Keratinocyte (primary cell): Measurements from ENCODE around the gene GRIN1. TPM values are rescaled to one million over a fixed set of nuclear protein-coding genes. Genes with fewer than 3 reads are reported as not detected.

Experiments
- DNase-seq: peaks from one replicate; pipeline ENCODE4 v3.0.0-alpha.2; 2011; ENCODE audit warnings: low read depth, missing footprints, low spot score
- FAIRE-seq: peaks from 2 replicates; lab custom pipeline; 2011; peaks lifted over from hg19 to GRCh38; lab: Jason Lieb, UNC
- H2AFZ ChIP-seq: 2 replicates; pipeline ENCODE4 v1.6.0; 2012; ENCODE audit warnings: low read length, control low read depth, inconsistent platforms; ENCODE audit not compliant: control insufficient read depth
- H3K27ac ChIP-seq: 2 replicates; pipeline ENCODE4 v1.5.1; 2011; ENCODE audit warnings: low read length; ENCODE audit not compliant: control insufficient read depth, insufficient read depth
- H3K27me3 ChIP-seq: 3 replicates; pipeline ENCODE4 v1.6.0; 2011; ENCODE audit warnings: low read length; ENCODE audit not compliant: control insufficient read depth, insufficient read depth; ENCODE audit errors: extremely low read depth
- H3K36me3 ChIP-seq, 2 experiments: 2 replicates in 1 of 2; 3 replicates in 1 of 2; pipeline ENCODE4 v1.5.1; 2011; ENCODE audit warnings: low read length in 2 of 2, mild to moderate bottlenecking in 1 of 2; ENCODE audit not compliant: control insufficient read depth in 2 of 2, insufficient read depth in 2 of 2; ENCODE audit errors: extremely low read depth in 1 of 2
- H3K4me1 ChIP-seq: 3 replicates; pipeline ENCODE4 v1.5.1; 2011; ENCODE audit warnings: low read length; ENCODE audit not compliant: control insufficient read depth, insufficient read depth; ENCODE audit errors: extremely low read depth
- H3K4me2 ChIP-seq: 3 replicates; pipeline ENCODE4 v1.6.0; 2011; ENCODE audit warnings: low read depth, low read length; ENCODE audit not compliant: control insufficient read depth, insufficient read depth; ENCODE audit errors: extremely low read depth
- H3K4me3 ChIP-seq, 3 experiments: fragments of 200-600 bp in 1 of 3; sonication (generic) in 1 of 3; 2 replicates in 2 of 3; 3 replicates in 1 of 3; pipeline ENCODE4 v1.5.1; 2011 to 2016; ENCODE audit warnings: low read length in 3 of 3, mild to moderate bottlenecking in 3 of 3, control low read depth in 2 of 3, inconsistent platforms in 1 of 3, low read depth in 1 of 3, mixed read lengths in 1 of 3, mixed run types in 1 of 3, moderate library complexity in 1 of 3; ENCODE audit not compliant: control insufficient read depth in 2 of 3, insufficient read depth in 2 of 3; ENCODE audit errors: extremely low read depth in 1 of 3
- H3K79me2 ChIP-seq: 2 replicates; pipeline ENCODE4 v1.6.0; 2012; ENCODE audit warnings: low read length; ENCODE audit not compliant: control insufficient read depth, insufficient read depth
- H3K9ac ChIP-seq: 3 replicates; pipeline ENCODE4 v1.6.0; 2011; ENCODE audit warnings: low read length; ENCODE audit not compliant: control insufficient read depth, insufficient read depth; ENCODE audit errors: extremely low read depth
- H3K9me1 ChIP-seq: 3 replicates; pipeline ENCODE4 v1.6.0; 2011; ENCODE audit warnings: low read length; ENCODE audit not compliant: control insufficient read depth, insufficient read depth; ENCODE audit errors: extremely low read depth
- H3K9me3 ChIP-seq: 2 replicates; pipeline ENCODE4 v1.5.1; 2012; ENCODE audit warnings: low read depth, low read length; ENCODE audit not compliant: control insufficient read depth
- H4K20me1 ChIP-seq: 3 replicates; pipeline ENCODE4 v1.6.0; 2011; ENCODE audit warnings: low read length; ENCODE audit not compliant: control insufficient read depth, insufficient read depth; ENCODE audit errors: extremely low read depth
- CTCF ChIP-seq, 3 experiments: IDR thresholded peaks in 1 of 3; conservative IDR thresholded peaks in 1 of 3; optimal IDR thresholded peaks in 1 of 3; 2 replicates in 2 of 3; 3 replicates in 1 of 3; pipeline versions ENCODE3 to v1.5.1; 2011; ENCODE audit warnings: low read length in 3 of 3, mild to moderate bottlenecking in 3 of 3, moderate library complexity in 2 of 3, control low read depth in 1 of 3, inconsistent platforms in 1 of 3; ENCODE audit not compliant: insufficient read depth in 2 of 3; ENCODE audit errors: extremely low read depth in 1 of 3
- EZH2 ChIP-seq: IDR thresholded peaks from one replicate; pipeline ENCODE4 v1.6.1; 2012; ENCODE audit warnings: inconsistent platforms, mild to moderate bottlenecking, low read length, moderate library complexity
- dilution Hi-C: fragments of 300-500 bp; cut with MboI; formaldehyde crosslinking; loops from one replicate; pipeline ENCODE4 v1.7.0; 2020; ENCODE audit warnings: low sequenced_read_pairs; ENCODE audit not compliant: extremely low pct_ligation_motif_present
- polyA minus RNA-seq, 3 experiments: library from RNA; depleted of rRNA, polyadenylated mRNA; stranded (reverse); fragments of >200 nt; gene quantifications; 1 replicate in 1 of 3; 2 replicates in 1 of 3; 3 replicates in 1 of 3; pipeline ENCODE4 v1.2.3, GENCODE V29; 2011
- polyA plus RNA-seq, 5 experiments: library from polyadenylated mRNA; depleted of rRNA in 3 of 5; stranded (reverse) in 3 of 5; stranded (forward) in 1 of 5; unstranded in 1 of 5; fragments of >200 nt; gene quantifications; 1 replicate in 1 of 5; 2 replicates in 3 of 5; 3 replicates in 1 of 5; pipeline versions ENCODE4 v1.2.1 to v1.2.3, GENCODE V29; 2011 to 2012; ENCODE audit warnings: missing spikeins in 2 of 5, low read depth in 1 of 5, low replicate concordance in 1 of 5

Gene GRIN1
- polyA plus RNA-seq: 0.03 to 0.26 TPM (median 0.03 TPM) in 3 replicates
- polyA plus RNA-seq (2011; ENCODE audit: low read depth): not detected
- polyA plus RNA-seq (2011; cell fraction: cytosol; rRNA removed): 0.06 TPM in 2 replicates
- 0.09 and 0.82 TPM in 2 replicates for polyA plus RNA-seq (2011; cell fraction: nucleus; rRNA removed)
- 0.05 and 0.34 TPM in 2 replicates for polyA plus RNA-seq (2012; ENCODE audit: low replicate concordance)
- 0.16 TPM in 1 of 3 replicates, not detected in the others for polyA minus RNA-seq
- polyA minus RNA-seq (2011; cell fraction: cytosol; rRNA and poly(A)+ RNA removed): not detected
- polyA minus RNA-seq (2011; cell fraction: nucleus; rRNA and poly(A)+ RNA removed): 0.42 TPM in 1 of 2 replicates, not detected in the other

- dilution Hi-C loops: no loop called here
Measured at GRCh38 chr9:137138722-137139467, at the start of gene GRIN1. TSS of gene GRIN1 (plus strand) at chr9:137139154. CDS start at chr9:137139487, 333 bp downstream.

GRCh38 chr9:137089232-137089947 lies 49.6 kb upstream of the GRIN1 start:
- Histone ChIP-seq H3K27me3 (no peaks in the 10 kb centered on the region), H3K9me3 (no peaks in the 10 kb centered on the region), H3K9ac (no peak overlapping the region), H3K4me3 (no peak overlapping the region), H3K36me3 (peaks cover 2 to 13% of the 10 kb centered on the region in 2 experiments), H3K9me1 (no peaks in the 10 kb centered on the region), H3K27ac (no peak overlapping the region), H3K4me2 (no peak overlapping the region), H4K20me1 (no peaks in the 10 kb centered on the region), H3K79me2 (peaks cover 8% of the 10 kb centered on the region), H3K4me1 (peaks cover 29% of the 10 kb centered on the region), H2AFZ (no peak overlapping the region)
- DNase-seq: no peak
- dilution Hi-C loops: no loop called here
- no peak for TF ChIP-seq EZH2
- TF ChIP-seq CTCF (optimal IDR thresholded peaks at IDR 0.05 in 1 of 3, IDR thresholded peaks at IDR 0.05 in 1 of 3, conservative IDR thresholded peaks at IDR 0.05 in 1 of 3; ENCODE audit: extremely low read depth in 1 of 3, insufficient read depth in 2 of 3, low read length in 3 of 3): no peak
- FAIRE-seq: no peak

More at GRCh38 chr9:137138722-137139467, at the start of gene GRIN1:
- TF ChIP-seq EZH2 (no peak), CTCF (optimal IDR thresholded peaks at IDR 0.05 in 1 of 3, IDR thresholded peaks at IDR 0.05 in 1 of 3, conservative IDR thresholded peaks at IDR 0.05 in 1 of 3; ENCODE audit: extremely low read depth in 1 of 3, insufficient read depth in 2 of 3, low read length in 3 of 3) (no peak)
- H3K79me2 ChIP-seq: no peaks in the 10 kb centered on the region
- H3K36me3 ChIP-seq: no peaks in the 10 kb centered on the region
- no peaks in the 10 kb centered on the region for H4K20me1 ChIP-seq
- no peaks in the 10 kb centered on the region for H3K4me1 ChIP-seq
- no peak within 1 kb of the TSS for H3K4me3 ChIP-seq
- H3K27me3 ChIP-seq: peaks cover 73% of the 10 kb centered on the region
- H3K9me3 ChIP-seq: no peaks in the 10 kb centered on the region
- no peaks in the 10 kb centered on the region for H3K9me1 ChIP-seq
- FAIRE-seq (no peak), DNase-seq (no peak)
- no peak within 1 kb of the TSS for H3K4me2 ChIP-seq
- H3K9ac ChIP-seq: no peak within 1 kb of the TSS
- H2AFZ ChIP-seq: no peak within 1 kb of the TSS
- H3K27ac ChIP-seq: no peak within 1 kb of the TSS
